Measurements from ENCODE around the gene SMARCC1. TPM values are rescaled to one million over a fixed set of nuclear protein-coding genes. Genes with fewer than 3 reads are reported as not detected.

Gene SMARCC1
- total RNA-seq, 2 donors from 2014 or later, result 72.6 to 90.2 TPM

- intact Hi-C loops (cut with DNase I), result no loop called here
- no peak overlapping the region for H3K27ac ChIP-seq
- H3K36me3 ChIP-seq, result no peaks in the 10 kb centered on the region
- DNase-seq, result no peak
- no peaks in the 10 kb centered on the region for H3K4me1 ChIP-seq
- H3K27me3 ChIP-seq, result no peaks in the 10 kb centered on the region
- H3K9ac ChIP-seq (ENCODE audit: low read depth in 2 of 2, low read length in 2 of 2), result no peak overlapping the region
- TF ChIP-seq CTCF (IDR thresholded peaks at IDR 0.05), result no peak
- H3K9me3 ChIP-seq, result no peaks in the 10 kb centered on the region
- no peak overlapping the region for H3K4me3 ChIP-seq
Observed at GRCh38 chr3:47658444-47658843, 123.2 kb downstream of the SMARCC1 start.

- intact Hi-C loops (cut with DNase I), result no loop called here
- H3K27me3 ChIP-seq, result no peaks in the 10 kb centered on the region
- no peak overlapping the region for H3K4me3 ChIP-seq
- no peak for DNase-seq
- H3K36me3 ChIP-seq, result no peaks in the 10 kb centered on the region
- no peak overlapping the region for H3K27ac ChIP-seq
- no peak for TF ChIP-seq CTCF (IDR thresholded peaks at IDR 0.05)
- H3K9ac ChIP-seq (ENCODE audit: low read depth in 2 of 2, low read length in 2 of 2), result no peak overlapping the region
- no peaks in the 10 kb centered on the region for H3K9me3 ChIP-seq
- H3K4me1 ChIP-seq, result no peaks in the 10 kb centered on the region
Observed at GRCh38 chr3:47652142-47652541, 129.6 kb downstream of the SMARCC1 start.

- H3K27me3 ChIP-seq, result no peaks in the 10 kb centered on the region
- no peak overlapping the region for H3K27ac ChIP-seq
- no peaks in the 10 kb centered on the region for H3K4me1 ChIP-seq
- no peaks in the 10 kb centered on the region for H3K9me3 ChIP-seq
- H3K36me3 ChIP-seq, result no peaks in the 10 kb centered on the region
- H3K9ac ChIP-seq (ENCODE audit: low read depth in 2 of 2, low read length in 2 of 2), result no peak overlapping the region
- no peak overlapping the region for H3K4me3 ChIP-seq
- DNase-seq, result no peak
- no peak for TF ChIP-seq CTCF (IDR thresholded peaks at IDR 0.05)
- intact Hi-C loops (cut with DNase I), result no loop called here
Observed at GRCh38 chr3:47650294-47650693, 131.4 kb downstream of the SMARCC1 start.

GRCh38 chr3:47647550-47647949, 134.1 kb downstream of the SMARCC1 start:
- H3K36me3 ChIP-seq, result no peaks in the 10 kb centered on the region
- H3K27me3 ChIP-seq, result no peaks in the 10 kb centered on the region
- no peak overlapping the region for H3K4me3 ChIP-seq
- H3K9me3 ChIP-seq, result no peaks in the 10 kb centered on the region
- H3K9ac ChIP-seq (ENCODE audit: low read depth in 2 of 2, low read length in 2 of 2), result no peak overlapping the region
- no peak for TF ChIP-seq CTCF (IDR thresholded peaks at IDR 0.05)
- H3K4me1 ChIP-seq, result no peaks in the 10 kb centered on the region
- no peak overlapping the region for H3K27ac ChIP-seq
- intact Hi-C loops (cut with DNase I), result no loop called here
- no peak for DNase-seq

- DNase-seq, result no peak
- no peaks in the 10 kb centered on the region for H3K9me3 ChIP-seq
- no peak overlapping the region for H3K4me3 ChIP-seq
- H3K9ac ChIP-seq (ENCODE audit: low read depth in 2 of 2, low read length in 2 of 2), result no peak overlapping the region
- intact Hi-C loops (cut with DNase I), result no loop called here
- H3K27me3 ChIP-seq, result no peaks in the 10 kb centered on the region
- no peaks in the 10 kb centered on the region for H3K4me1 ChIP-seq
- no peak overlapping the region for H3K27ac ChIP-seq
- TF ChIP-seq CTCF (IDR thresholded peaks at IDR 0.05), result no peak
- H3K36me3 ChIP-seq, result no peaks in the 10 kb centered on the region
Observed at GRCh38 chr3:47646362-47646761, 135.3 kb downstream of the SMARCC1 start.

GRCh38 chr3:47645551-47645950, 136.1 kb downstream of the SMARCC1 start:
- H3K27me3 ChIP-seq, result no peaks in the 10 kb centered on the region
- no peak overlapping the region for H3K4me3 ChIP-seq
- no peak for DNase-seq
- H3K9me3 ChIP-seq, result no peaks in the 10 kb centered on the region
- intact Hi-C loops (cut with DNase I), result no loop called here
- no peak overlapping the region for H3K27ac ChIP-seq
- no peaks in the 10 kb centered on the region for H3K36me3 ChIP-seq
- no peaks in the 10 kb centered on the region for H3K4me1 ChIP-seq
- TF ChIP-seq CTCF (IDR thresholded peaks at IDR 0.05), result no peak
- H3K9ac ChIP-seq (ENCODE audit: low read depth in 2 of 2, low read length in 2 of 2), result no peak overlapping the region

Measured in colonic mucosa (tissue), 4 donors.